ENCODE results near the gene TEX44.

TEX44 gene

GRCh38 chr2:231605607-231606091 lies 13.0 kb downstream of the TEX44 start:
- FAIRE-seq = no peak

GRCh38 chr2:231606941-231607340 lies 14.3 kb downstream of the TEX44 start:
- FAIRE-seq = no peak

- FAIRE-seq = peak; percentile 30
Measured at GRCh38 chr2:231611273-231612108, 18.8 kb downstream of the TEX44 start.

DNA sequence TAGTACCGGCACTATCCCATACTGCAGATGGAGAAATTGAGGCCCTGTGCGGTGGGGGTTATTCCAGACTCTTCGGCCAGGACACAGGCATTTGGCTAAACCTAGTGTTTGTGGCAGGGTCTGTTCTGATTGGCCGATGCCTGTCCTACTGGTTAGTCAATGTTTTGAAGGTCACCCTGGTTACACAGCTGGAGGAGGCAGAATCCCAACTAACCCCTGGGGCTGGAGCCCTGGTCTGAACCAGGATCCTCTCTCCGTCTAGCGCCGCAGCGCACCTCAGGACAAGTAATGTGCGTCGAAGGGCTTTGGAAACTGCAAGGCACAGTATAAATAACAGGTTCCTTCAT lies 19.4 kb downstream of the TEX44 start:
- FAIRE-seq = peak; percentile 56

GRCh38 chr2:231612456-231613330 lies 20.0 kb downstream of the TEX44 start:
- FAIRE-seq = no peak

GRCh38 chr2:231613331-231613662 lies 20.6 kb downstream of the TEX44 start:
- no peak for FAIRE-seq

- peak; percentile 68 for FAIRE-seq
Measured at GRCh38 chr2:231613663-231614558, 21.2 kb downstream of the TEX44 start.

DNA sequence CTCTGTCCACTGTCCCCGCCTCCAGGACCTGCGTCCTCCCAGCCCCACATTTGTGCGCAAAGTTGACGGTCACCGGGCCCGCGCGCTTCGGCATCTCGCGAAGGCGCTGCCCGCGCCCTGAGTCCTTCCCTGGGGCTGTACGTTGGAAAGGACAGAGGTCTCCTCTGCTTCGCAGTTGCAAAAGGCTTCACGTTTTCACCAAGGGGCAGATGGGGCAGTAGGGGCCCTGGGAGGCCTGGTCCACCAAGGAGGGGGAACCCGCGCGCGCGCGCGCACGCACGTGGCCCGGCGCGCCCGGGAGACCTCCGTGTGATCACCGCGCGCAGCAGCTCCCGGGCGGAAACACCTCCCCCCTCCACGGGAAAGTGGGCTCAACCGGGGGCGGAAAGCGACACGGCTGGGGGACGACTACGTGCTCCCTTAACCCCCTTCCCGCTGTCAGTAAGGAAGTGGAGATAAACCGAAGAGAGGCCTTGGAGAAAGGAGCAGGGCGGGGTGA lies 21.9 kb downstream of the TEX44 start:
- FAIRE-seq = no peak

DNA sequence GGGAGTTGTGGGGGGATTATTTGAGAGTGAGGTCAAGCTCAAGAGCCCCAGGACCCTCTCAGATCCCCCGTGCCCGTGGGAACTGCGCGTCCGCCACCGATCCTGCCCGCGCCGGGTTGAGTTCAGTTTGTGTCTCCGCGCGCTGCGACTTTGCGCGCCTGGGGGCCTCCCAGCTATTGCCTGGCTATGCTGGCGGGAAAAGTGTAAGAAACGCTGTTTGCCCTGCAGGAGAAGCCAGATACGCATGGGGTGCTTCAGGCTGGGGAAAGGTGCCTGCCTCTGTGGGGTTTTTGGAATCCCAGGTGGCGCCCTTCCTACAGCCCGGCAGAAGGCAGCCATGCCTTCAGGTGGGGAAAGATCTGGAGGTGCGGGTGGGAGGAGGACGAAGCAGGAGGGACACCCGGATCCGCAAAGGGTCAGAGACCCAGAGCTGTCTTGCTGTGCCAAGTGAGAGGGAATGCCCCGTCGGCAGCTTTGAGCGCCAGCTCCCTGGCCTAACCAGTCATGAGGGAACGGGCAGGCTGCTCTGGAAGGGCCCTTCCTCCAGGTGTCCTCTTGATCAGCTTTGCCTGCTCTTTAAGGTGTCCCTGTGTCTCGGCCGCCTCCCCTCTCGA lies 22.5 kb downstream of the TEX44 start:
- no peak for FAIRE-seq

GRCh38 chr2:231616296-231616695 lies 23.6 kb downstream of the TEX44 start:
- FAIRE-seq = no peak

DNA sequence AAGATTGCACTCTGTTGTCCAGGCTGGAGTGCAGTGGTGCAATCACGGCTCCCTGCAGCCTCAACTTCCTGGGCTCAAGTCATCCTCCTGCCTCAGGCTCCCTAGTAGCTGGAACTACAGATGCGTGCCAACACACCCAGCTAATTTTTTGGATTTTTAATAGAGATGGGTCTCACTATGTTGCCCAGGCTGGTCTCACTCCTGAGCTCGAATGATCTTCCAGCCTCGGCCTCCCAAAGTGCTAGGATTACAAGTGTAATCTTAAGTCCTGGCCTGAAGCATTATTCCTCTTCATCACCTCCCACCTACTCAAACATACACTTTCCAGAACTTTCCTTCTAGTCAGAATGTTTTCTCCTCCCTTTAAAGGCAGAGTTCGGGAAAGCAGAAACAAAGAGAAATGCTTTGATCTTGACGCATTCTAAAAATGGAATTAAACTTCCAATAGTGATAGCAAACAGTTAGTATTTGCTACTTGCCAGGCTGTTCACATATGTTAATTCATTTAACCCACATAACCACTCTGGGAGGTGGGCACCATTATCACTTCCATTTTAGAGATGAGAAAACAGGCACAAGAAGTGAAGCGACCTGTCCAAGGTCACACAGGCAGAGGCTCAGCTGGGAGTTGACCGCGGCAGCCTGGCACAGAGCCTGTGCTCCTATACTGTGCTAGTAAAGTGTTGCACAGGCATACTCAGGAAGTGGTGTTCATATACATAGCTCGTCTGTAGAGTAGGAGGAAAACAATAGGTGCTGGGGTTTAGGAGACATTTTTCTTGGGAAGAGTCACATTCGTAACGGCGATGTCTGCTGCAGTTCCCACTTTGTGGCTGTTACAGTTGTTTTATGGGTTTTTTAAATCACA lies 24.6 kb downstream of the TEX44 start:
- FAIRE-seq = no peak

DNA sequence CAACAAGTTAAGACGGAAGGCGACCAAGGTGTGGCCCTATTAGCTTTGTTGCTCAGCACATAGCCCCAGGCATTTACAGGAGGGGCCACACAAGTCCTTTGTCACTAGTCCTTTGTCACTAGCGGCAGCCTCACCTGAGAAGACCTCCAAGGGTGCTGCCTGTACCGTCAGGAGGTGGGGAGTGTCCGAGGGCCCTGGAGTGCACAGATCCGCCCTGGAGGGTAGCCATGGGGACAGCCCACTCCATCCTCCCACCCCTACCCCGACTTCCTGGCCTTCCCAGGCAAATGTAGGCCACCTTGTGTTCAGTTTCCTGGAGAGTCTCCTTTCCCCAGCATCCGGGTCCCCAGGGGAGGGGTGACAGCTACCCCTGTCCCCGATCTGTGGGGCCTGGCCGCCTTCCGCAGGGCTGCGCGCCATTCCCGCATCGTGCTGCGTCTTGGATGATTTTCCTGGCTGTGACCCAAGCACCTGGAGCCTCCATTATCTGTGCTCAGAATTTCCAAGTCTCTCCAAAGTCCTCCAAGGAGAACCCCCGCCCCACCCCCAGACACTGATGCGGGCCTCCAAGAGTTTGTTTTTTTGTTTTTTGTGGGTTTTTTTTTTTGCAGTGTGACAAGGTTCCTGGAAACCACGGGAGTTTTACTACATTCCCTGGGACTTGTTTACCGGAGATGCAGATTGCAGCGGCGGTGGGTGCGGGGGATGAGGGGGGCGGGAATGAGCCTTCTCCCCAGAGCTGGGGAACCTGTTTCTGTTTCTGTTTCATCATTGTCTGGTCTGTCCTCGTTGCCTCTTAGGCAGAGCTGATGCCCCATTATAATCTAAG lies 28.6 kb downstream of the TEX44 start:
- FAIRE-seq = no peak

GRCh38 chr2:231622963-231623362 lies 30.3 kb downstream of the TEX44 start:
- no peak for FAIRE-seq

DNA sequence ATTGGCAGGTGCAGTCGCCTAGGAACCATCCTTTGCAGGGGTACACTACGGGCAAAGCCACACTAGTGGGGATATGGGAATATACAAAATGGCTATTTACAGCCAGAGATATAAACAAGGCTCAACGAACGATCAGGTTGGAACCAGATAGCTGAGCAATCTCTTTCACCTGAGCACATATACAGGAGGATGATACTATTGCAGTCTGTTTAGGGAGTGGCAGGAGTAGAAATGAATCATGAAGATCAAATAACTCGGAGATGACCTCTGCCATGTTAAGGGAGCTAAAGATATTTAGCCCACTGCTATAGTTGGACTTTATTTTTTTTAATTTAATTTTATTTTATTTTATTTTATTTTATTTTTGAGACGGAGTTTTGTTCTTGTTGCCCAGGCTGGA lies 33.8 kb downstream of the TEX44 start:
- FAIRE-seq = no peak

GRCh38 chr2:231627384-231628120 lies 34.9 kb downstream of the TEX44 start:
- FAIRE-seq = no peak

DNA sequence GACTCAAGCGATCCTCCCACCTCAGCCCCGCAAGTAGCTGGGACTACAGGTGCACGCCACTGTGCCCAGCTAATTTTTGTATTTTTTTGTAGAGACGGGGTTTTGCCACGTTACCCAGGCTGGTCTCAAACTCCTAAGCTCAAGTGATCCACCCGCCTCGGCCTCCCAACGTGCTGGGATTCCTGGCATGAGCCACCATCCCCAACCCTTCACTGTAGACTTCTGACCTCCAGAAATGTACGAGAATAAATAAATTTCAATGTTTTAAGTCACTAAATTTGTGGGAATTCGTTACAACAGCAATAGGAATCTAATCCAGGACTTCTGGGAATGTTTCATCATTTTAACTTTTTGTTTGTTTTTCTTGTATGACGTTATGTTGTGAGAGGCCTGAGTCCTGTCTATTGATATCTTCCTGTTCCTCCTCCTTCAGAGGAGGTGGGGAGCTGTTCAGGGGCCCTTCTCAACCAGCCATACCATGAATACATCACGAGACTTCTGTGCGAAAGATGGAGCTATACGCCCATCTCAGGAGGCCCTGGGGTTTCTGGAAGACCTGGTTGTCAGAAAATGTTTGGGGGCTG lies 40.0 kb downstream of the TEX44 start:
- no peak for FAIRE-seq

DNA sequence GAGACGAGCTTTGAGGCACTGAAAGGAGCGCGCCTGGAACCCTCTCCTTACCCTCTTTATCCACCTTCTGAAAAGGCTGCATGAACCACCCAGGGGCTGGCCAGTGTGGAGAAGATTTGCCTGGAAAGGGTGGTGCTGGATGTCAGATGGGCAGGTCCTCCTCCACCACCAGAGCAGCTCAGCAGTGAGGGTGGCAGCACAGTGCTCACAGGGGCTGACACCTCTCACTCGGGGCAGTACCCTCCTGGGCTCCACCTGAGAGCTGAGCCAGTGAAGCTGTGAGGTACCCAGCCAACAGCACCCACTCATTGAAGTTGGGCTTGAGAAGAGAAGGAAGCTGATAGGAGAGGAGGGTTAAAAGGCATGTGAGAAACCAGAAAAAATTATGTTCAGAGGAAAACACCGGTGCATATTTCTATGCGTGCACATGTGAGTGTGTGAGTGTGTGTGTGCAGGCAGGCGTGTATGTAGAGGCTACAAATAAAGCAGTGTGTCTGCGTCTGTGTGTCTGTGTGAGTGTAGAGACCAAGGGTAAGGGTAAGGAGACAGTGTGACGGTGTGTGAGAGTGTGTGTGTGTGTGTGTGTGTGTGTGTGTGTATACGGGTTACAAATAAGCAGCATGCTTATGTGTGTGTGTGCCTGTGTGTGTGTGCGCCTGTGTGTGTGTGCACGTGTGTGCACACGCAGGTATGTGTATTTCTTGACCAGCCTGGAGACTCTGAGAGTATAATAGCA lies 40.7 kb downstream of the TEX44 start:
- no peak for FAIRE-seq

DNA sequence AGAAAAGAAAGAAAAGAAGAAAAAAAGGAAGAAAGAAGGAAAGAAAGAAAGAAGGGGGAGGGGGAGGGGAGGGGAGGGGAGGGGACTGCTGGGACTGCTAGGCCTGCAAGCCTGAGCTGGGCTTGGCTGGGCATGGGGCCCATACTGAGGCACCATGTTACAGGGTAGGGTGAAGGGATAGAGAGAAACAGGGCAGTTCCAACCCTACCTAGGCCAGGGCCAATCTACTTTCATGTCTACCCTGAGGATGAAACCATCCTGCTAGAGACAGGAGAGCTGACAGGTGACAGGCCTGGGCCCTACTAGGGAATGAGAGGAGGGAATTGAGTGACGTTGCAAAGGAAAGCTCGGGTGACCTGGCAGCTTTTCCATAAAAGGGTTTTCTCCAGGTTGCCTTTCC lies 41.7 kb downstream of the TEX44 start:
- no peak for FAIRE-seq

Measured in A204.1 (cell line).